GM19193 (cell line): ENCODE data around the gene ADRB1.

ENCODE experiments used
- POLR2A ChIP-seq: IDR thresholded peaks from 4 replicates; pipeline ENCODE4 v1.6.1; 2011; ENCODE audit not compliant: insufficient read depth, insufficient read length; ENCODE audit errors: extremely low read depth

The ADRB1 gene

DNA sequence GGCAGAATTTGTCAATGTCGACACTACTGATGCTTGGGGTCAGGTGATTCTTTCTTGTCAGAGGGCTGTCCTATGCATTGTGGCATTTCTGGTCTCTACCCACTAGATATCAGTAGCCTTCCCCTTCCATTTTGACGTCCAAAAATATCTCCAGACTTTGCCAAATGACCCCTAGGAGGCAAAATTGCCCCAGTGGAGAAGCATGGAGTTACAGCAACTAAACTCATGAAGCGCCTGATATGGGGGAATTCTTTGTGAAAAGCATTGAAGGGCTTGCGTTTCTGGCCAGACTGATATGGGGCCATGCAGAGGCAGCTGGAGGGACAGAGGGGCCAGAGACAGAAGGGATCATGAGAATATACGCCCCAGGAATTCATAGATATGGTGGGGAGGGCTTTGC lies 43.6 kb downstream of the ADRB1 start:
- no peak for TF ChIP-seq POLR2A

DNA sequence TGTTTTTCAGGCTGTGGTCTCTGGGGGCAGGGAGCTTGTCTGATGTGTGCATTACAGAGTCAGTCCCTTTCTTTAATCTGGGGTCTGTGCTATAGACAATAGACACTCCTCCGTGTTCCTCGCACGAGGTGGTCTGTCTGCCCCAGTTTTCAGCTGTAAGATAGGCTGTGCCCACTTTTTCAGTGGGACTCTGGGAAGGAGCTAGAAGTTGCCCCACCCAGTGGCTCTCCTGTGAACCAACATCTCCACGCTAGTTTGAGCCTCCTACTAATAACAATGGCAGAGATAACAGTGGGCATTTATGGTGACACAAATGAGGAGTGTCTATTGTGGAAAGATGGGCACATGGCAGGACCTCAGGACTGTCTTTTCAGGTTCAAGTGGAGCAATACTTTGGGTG lies 44.0 kb downstream of the ADRB1 start:
- TF ChIP-seq POLR2A = no peak

DNA sequence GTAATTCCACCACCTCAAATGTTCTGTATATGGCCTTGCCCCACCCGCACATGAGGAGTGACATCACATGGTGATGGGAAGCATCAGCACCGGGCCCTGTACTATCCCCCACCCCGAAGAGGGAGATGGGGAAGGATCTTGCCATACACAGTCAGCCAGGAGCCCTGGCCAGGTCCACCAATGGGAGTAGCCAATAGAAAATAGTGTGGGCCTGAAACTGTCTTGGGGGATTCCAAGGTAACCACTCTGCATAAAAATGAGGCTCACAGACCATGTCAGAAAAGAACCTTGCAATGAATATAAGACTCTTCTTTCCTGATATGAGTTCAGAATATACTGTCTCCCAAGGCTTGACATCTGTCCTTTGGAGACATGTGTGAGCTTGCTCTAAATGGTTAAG lies 51.1 kb downstream of the ADRB1 start:
- TF ChIP-seq POLR2A = no peak

DNA sequence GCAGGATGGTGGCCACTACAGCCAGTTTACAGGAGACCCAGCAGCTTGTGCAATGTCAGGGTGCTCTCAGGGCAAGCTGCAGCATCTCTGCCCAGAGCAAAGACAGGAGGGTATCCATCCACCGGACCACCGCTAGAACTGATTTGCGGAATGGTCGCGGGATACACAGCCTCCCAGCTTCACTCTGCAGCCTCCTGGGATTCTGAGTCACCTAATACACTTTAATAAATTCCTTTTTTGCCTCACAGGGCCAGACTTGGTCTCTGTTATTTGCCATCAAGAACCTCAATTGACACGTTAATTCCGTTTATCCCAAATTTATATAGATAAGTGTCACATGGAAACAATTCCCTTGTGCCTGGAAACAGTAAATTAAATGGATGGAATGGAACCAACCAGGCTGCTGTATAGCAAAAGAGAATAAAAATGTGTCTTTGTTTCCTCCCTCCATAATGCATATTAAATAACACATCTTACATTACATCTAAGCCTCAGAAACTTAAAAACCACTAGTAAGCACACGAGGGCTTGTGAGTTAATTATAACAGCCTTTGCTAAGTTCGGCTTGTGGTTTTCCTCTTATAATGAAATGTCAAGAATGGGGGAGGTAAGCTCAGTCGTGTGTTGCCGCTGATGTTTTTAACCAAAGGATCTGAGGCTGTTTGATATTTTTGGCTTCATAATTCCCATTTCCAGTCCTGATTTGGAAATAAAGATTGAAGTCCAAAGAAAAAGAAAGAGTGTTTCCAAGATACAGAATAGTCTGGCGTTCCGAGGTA lies 52.1 kb downstream of the ADRB1 start:
- TF ChIP-seq POLR2A = no peak
